NCI-H510A (cell line): ENCODE measurements around the gene ABHD2.

Source experiments
- DNase-seq: peaks from one replicate; lab custom pipeline; 2025; lab: John Stamatoyannopoulos, UW

The ABHD2 gene

DNA sequence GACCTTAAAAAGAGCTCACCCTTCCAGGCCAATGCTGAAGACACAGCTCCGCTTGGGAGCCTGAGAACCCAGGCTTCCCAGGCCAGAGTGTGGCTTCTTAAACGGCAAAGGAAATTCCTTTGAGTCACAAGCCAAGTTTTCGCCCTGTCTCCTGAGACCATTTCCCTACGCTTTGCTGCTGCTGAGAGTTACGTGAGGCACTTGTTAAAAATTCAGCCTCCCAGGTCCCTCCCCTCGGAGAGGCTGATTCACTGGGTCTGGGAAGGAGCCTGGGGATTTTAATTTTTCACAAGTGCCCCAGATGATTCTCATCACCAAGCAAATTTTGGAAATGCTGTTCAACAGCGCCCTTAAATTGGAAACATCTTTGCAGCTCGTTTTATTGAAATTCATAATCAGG, 107.6 kb downstream of the ABHD2 start:
- DNase-seq, result no peak

DNA sequence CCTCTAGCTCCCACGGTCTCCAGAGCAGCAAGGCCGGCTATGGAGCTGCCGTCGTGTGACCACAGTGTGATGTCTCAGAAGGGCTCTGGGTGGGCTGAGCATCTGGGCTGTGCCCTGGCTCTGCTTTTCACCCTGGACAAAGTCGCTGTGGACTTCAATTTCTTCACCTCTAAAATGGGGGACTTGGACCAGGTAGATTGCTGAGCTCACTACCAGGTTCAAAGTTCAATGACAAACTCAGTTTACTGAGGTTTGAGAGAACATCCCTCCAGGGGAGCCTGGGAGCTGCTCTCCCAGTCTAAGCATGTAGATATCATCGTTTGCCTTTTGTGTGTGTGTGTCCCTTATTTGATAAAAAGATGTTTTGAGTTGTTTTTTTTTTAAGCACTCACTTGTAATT, 108.0 kb downstream of the ABHD2 start:
- no peak for DNase-seq

DNA sequence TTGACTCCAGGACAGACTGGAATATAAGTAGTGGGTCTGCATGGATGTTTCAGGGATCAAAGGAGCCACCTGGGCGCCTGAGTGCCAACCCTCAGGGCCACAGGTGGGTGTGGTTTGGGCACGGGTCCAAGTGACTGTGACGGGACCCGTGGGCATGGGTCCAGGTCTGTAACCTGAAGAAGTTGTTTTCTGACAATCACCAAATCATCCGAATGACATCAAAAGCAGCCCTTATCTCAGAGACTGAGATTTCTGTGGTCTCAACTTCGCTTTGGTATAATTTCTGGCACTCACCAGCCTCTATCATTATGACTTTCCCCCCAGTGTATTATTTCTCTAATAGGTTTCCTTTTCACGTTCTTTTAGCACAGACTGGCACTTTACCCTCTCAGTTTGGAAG, 108.7 kb downstream of the ABHD2 start:
- DNase-seq, result no peak

DNA sequence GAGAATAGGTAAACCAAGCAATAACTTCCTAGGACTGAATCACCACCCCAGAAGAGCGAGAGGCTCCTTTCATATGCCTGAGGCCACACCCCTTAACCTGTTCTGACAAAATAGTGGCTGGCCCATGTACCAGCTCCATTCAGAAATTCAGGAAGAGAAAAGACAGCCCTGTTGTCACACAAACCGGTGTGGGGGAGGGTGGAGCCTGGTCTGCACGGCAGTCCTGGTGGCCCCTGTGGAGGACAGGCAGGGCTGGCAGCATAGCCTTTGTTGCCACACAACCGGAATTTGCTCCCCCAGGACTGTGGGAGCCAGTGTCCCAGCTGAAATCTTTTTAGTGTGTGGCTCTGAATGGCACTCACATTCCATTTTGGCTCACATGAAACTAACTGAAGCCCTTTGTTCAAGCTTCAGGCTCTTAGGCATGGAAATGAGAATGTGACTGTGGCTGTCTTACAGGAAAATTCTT, 109.3 kb downstream of the ABHD2 start:
- DNase-seq, result peak; percentile 31

DNA sequence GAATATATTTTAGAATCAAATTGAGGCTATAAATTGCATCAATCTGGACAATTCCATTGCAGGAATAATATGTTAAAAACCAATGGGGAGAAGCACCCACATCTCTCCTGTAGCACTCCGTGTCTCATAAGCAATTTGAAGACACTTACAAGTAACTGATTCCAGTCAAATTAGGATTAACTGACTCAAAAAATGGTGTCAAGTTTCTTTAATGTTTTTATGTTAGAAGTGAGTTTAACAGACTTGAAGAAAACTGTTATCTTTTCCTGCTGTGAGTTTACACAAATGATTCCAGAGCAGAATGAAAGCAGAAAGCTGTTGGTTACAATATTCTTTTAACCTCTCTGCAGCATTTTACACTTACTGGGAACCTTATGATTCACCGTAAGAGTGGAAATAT, 109.9 kb downstream of the ABHD2 start:
- no peak for DNase-seq

DNA sequence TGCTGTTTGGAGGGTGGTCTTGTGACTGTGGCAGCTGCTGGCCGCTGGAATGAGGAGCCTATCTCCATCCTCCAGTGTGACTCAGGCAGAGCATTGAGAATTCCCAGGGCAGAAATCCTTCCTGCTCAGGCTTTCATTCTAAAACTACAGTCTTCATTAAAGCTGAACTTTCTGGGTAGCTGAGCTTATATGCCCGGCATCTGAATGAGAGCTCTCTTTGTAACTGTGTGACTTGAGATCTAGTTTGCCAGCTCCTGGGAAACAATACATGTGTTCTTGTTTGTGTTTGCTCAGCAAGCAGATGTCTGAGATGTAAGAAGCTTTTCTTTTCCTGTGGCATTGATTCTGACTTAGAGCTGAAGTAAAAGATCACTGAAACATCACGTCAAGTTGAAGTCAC, 110.7 kb downstream of the ABHD2 start:
- DNase-seq, result no peak

DNA sequence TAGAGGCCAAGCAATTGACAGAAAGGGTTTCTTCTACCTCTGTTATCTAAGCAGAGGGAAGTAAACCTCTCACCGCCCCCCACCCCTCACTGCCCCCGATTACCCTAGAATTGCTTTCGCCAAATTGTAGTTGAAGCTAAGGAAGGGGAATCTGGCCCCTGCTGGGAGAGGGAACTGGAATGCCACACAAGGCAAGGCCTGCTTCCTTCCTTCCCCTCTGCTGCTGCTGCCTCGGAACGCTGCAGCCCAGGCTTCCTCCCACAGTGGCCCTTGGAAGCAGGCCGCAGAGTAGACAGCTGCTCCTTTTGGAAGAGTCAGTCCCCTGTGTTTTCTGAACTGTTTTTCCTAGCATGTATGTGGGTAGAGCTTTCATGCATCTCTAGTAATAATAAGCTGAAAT, 111.5 kb downstream of the ABHD2 start:
- no peak for DNase-seq

DNA sequence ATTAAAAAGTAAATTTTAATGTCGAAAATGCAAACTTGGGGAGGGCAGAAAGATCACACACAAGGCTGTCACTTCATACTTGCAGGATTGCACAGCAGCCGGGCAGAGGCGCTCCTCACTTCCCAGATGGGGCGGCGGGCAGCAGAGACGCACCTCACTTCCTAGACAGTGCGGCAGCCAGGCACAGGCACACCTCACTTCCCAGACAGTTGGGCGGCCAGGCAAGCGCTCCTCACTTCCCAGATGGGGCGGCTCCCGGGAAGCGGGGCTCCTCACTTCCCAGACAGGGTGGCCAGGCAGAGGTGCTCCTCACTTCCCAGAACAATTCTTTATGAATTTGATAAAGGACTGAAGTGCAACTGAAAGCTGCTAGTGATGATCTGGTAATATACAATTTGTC, 111.9 kb downstream of the ABHD2 start:
- no peak for DNase-seq

DNA sequence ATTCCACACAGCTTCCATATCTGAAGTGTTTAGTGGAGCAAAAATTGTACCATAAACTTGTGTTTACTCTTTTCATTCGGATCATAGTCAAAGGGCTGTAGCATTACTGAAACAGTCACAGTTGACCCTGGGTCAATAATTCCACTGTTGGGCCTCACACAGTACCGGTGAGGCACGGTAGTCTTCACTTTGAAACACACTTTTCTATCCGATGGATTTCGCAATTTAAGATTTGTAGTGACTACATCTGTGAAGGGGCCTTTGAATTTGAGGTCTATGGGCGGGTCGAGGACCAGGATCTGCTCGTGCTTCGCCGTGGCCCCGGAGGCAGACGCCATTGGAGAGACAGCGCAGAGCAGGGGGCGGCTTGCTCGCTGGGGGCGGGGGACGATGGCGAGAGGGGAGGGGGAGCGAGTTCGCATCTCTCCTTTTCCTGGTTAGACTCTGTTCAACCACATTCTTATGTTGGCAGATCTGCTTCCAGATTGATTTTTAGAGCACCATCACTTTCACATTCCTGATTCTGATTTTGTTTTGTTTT, 113.3 kb downstream of the ABHD2 start:
- DNase-seq, result no peak

DNA sequence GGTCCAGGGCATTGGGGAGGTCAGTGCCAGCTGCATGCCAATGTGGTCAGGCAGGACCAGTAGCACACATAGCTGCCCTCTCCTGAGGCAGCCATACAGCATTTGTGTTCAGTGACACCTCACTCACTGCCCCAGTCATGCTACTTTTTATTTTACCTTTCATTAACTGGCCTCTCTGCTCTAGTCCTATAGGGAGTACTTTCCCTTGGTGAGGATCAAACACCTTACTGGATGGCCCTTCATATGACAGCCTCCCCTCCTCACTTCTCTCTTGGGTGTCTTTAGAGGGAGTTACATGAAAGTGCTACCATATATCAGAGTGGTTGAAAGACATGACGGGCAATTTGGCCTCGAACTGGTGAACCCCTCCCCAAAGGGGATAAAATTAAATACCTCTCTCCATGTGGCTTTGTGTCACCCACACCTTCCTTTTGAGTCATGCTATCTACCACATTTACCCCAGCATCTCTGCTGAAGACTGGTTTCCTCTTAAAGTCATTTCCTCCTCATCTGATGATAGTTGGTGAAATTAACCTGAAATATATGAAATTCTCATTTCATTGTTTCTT, 115.5 kb downstream of the ABHD2 start:
- DNase-seq, result no peak

DNA sequence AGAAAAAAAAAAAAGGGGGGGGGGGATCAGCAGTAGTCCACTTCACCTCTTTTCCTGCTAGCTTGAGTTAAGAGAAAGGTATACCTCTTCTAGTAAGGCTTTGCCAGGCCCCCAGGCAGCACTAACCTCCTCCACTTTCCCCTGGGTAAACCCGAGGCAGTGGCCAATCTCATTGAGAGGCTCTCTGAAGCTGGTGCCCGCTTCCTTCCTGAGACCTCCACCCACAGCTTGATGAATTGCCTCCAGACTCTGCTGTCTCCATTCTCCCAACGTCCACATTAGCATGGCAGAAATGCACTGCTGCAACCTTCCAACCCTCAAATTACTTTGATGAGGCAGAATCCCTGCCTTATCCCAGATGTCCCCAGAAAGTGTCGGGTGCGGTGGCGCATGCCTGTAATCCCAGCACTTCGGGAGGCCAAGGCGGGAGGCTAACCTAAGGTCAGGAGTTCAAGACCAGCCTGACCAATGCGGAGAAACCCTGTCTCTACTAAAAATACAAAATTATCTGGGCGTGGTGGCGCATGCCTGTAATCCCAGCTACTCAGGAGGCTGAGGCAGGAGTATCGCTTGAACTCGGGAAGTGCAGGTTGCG, 117.8 kb downstream of the ABHD2 start:
- no peak for DNase-seq

DNA sequence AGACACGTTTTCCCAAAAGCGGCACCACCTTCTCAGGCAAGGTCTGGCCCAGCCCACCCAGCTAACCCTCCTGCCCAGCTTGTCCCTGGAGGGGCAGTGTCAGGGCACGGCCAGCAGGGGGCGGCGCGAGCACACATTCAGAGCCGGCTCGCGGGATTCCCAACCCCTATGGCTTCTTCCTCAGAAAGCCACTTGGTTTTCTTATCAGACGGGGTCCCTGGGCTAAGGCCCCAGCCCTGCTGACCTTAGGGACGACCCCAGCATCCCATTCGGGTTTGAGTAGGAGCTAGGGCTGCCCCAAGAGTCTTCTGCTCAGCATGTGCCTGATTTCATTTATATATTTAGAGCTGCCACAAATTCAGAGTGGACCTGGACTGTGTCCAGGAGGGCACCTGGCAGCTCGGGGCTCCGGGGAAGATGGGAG, 118.7 kb downstream of the ABHD2 start:
- no peak for DNase-seq

DNA sequence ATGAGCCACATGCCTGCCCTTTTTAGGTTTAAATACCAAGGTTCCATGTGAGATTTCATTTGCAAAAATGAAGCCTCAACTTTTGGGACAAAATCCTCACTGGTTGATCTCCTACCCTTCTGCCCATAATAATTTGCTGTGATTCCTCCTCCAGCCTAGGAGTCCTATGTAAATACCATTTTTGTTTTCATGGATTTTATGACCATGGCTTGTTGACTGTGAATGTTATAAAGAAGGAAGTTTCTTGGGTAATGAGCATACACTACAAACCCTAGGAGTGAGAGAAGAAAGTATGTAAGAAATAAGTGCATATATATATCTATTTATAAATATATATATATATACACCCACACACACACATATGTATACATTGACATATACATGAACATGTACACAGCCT, 120.0 kb downstream of the ABHD2 start:
- no peak for DNase-seq

DNA sequence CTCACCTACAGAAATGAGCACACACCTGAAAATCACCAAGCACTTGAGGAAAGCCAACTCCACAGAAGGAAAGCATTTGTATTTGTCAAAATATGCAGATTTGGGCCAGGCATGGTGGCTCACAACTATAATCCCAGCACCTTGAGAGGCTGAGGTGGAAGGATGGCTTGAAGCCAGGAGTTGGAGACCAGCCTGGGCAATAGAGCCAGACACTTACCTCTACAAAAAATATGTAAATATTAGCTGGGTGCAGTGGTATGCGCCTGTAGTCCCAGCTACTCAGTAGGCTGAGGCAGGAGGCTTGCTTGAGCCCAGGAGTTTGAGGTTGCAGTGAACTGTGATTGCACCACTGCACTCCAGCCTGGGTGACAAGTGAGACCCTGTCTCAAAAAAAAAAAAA, 120.8 kb downstream of the ABHD2 start:
- DNase-seq, result no peak

DNA sequence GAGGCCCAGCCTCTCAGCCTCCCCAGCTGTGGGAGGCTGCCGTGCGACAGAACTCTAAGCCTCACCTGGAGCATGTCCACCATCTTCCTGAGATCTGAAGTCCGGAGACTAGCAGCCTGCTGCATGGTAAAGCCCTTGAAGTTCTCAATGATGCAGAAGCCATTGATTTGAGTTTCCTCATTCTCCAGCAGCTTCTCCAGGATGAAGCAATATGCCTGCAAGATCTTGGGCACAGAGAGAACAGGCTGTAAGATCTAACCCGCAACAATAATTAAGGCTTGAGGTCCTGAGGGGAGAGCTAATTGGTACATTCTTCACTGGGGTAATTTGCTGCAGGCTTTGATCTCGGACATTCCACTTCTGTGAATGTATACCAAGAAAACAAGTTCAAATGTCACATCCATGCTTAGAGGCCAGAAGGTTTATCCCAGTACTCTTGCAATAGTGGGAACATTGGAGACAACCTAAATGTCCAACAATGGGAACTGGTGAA, 123.5 kb downstream of the ABHD2 start:
- DNase-seq, result no peak

DNA sequence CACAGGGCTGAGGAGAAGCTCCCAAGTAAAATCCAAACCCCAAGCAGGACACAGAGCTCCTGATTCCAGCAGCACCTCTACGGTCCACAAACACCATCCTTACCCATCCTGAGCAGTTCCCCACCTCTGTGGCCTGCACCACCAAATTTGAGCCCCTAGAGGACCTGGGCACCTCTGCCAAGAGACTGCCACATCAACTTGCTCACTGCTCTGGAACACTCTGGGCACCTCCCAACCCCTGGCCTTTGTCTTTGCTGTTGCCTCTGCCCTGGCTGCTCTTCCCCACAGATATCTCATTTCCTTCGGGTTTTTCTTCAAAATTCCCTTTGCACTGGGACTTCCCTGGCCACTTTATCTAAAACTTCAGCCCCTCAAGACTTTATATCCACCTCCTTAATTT, 127.4 kb downstream of the ABHD2 start:
- no peak for DNase-seq

DNA sequence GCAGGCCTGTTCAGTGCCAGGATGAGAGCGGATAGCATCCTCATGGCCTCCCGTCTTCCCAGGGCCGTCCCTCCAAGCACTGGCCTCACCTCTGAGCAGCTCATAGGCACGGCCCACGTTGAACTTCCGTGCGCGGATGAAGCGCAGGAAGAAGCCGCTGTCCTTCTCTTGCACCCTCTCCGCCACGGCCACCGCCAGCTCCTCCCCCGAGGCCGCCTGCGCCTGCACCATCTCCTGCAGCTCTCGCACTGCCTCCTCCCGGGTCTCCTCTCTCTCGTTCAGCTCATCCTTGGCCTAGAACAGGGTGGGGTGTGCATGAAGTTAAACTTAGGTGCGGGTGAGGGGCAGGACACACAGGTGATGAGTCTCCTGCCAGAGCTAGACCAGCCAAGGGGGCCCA, 128.8 kb downstream of the ABHD2 start:
- DNase-seq, result no peak

DNA sequence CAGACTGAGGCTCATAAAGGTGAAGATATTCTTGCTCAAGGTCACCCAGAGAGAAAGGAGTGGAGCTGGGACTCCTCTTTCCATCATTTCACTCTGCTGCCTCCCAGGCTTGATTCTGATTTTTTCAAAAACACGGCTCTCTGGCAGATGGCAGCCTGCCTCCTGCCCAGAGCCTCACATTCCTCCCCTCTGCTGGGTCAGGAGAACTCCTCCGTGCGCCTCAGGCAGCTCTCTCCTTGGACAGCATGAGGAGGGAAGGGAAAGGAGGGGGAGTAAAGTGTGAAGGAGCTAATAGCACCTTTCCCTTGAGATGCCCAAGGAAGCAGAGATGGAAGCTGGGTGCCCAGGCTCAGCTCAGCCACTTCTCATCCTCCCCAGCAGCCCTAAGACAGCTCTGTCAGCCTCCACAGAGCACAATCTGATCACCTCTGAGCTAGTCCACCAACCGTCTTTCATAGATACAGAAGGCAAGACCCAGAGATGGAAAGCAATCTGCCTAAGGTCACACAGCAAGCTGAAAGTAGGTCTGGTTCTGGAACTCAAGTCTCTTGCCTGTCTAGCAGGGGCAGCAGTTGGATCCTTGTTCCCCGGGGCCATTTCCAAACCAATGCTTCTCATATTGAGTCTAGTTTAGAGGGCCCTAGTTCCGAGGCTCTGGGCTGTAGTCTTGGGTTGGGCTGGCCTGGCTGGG, 129.6 kb downstream of the ABHD2 start:
- DNase-seq, result no peak

DNA sequence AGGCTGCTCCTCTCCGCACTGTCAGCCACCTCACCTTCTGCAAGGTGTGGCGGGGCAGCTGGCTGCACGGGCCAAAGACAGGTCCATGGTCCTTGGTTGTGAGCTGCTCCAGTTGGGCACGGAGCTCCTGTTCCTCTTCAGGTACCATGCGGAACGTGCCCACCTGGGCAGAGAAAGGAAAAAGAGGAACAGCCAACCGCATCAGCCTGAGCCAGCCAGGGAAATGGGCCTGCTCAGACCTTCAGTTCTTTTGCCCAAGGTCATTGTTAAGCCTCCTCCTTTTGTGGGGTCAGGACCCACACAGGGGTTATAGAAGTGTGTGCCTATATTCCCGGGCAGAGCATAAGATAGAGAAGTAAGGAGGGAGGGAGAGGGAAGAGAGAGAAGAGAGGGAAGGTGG, 130.3 kb downstream of the ABHD2 start:
- DNase-seq, result no peak

DNA sequence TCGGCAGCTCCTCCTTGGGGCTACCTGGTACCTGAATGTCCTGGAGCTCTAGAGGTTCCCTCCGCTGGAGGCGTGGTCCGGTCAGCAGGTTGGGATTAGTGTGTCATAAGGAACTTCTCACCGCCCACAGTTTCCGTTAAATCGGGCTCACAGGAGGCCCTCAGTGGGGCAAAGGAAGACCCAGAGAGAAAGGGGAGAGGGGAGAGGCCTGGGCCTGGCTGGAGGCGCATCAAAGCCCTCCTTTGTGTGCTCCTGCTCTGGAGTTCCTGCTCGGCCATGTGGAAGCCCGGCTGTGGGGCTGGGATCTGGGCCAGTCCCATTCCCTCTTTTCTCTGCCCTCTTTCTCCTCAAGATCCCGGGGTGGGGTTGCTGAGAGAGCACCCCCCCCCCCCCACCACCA, 133.3 kb downstream of the ABHD2 start, which contains the start of gene RLBP1:
Gene RLBP1, minus strand, starts transcription at position 37 of the 400 bp plus-strand sequence. CDS start 2,604 bp downstream, outside the sequence.
- no peak for DNase-seq

DNA sequence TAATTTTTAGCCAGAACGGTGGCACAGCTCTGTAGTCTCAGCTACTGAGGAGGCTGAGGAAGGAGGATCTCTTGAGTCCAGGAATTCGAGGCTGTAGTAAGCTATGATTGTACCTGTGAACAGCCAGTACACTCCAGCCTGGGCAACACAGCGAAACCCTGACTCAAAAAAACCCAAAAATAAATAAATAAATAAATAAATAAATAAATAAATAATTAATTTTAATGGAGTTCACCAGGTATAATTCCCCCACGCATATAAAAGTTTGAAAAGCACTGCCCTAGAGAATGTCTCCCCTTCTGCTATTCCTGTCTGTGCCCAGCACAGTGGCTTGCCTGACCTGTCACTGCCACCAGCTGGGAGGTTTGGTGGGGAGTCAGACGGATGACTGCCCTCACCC, 137.3 kb downstream of the ABHD2 start:
- no peak for DNase-seq

DNA sequence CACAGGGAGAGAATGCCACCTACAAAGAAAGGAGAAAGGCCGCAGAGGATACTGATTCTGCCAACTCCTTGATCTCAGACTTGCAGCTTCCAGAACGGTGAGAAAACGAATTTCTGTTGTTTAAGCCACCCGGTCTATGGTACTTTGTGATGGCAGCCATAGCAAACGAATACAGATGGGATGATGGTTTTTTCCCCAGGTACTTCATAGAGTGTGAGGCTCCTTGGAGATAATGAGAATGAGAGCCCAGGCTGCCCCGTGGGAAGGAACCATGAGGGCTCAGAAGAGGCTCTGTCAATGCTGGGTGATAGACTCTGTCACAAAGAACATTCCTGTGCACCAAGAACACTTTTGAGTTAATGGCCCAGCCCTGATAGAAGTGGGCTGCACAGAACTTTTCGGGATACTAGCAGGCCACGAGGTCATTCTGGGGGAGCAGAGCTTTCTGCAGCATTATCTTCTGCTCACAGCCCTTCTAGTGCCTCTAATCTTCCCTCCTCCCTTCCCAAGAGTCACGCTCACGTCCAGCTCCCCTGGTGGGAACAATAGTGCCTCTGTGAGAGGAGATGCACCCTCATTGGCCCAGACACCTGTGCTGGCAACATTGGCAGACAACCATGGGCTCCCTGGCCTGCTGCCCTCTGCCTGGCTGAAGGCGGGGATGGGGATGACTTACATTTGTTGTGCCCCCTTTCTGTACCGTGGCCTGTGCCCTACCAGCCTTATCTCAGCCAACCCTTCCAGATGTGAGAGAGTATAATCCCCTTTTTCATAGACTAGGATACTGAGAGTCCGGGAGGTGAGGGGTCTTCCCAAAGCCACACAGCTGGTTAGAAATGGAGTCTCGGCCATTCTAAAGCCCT, 138.3 kb downstream of the ABHD2 start:
- no peak for DNase-seq
